ENCODE measurements around the gene ACADS.

ACADS gene

DNA sequence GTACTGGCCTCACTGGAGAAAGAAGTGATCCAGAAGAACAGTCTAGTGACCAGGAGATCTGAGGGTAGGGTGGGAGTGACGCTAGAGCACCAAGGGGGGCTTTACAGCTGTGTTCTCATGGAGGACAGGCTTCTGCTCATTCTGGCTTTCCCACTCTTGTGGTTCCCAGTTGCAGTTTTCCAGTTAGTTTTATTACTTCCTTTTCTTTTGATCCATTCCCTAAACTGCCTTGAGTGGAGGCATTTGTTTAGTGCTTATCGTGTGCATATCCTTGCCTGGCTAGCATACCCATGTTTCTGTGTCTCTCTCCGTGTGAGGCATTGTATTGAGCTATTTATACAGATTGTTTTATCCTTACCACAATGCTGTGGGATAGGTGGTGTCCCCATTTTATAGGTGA lies 34.6 kb upstream of the ACADS start:
- TF ChIP-seq, protein P1, sequence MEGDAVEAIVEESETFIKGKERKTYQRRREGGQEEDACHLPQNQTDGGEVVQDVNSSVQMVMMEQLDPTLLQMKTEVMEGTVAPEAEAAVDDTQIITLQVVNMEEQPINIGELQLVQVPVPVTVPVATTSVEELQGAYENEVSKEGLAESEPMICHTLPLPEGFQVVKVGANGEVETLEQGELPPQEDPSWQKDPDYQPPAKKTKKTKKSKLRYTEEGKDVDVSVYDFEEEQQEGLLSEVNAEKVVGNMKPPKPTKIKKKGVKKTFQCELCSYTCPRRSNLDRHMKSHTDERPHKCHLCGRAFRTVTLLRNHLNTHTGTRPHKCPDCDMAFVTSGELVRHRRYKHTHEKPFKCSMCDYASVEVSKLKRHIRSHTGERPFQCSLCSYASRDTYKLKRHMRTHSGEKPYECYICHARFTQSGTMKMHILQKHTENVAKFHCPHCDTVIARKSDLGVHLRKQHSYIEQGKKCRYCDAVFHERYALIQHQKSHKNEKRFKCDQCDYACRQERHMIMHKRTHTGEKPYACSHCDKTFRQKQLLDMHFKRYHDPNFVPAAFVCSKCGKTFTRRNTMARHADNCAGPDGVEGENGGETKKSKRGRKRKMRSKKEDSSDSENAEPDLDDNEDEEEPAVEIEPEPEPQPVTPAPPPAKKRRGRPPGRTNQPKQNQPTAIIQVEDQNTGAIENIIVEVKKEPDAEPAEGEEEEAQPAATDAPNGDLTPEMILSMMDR (IDR thresholded peaks at IDR 0.05; ENCODE audit: low read depth, low read length, missing control alignments), result no peak
- no peak for DNase-seq (ENCODE audit: low read depth)
- no peak overlapping the region for H3K4me3 ChIP-seq (ENCODE audit: low read depth, low read length)

DNA sequence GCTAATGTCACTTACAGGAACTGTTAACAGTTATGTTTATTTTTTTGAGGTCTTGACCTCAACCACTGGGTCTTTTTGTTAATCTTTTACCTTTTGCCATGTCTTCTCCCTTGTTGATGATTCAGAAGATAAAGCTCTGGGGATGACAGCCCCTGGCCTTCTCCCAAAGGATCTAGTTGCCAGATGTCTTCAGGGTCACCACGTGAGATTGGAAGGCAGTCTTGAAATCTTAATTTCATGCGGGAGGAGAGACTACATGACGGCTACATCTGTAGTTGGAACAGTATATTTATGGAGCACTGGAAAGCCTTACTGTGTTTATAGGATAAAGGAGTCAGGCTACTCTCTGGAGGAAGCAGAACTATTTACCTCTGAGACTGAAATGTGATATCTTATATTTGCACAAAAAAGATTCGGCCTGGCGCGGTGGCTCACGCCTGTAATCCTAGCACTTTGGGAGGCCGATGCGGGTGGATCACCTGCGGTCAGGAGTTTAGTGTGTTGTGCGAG lies 33.0 kb upstream of the ACADS start:
- DNase-seq (ENCODE audit: low read depth), result no peak
- no peak overlapping the region for H3K4me3 ChIP-seq (ENCODE audit: low read depth, low read length)

GRCh38 chr12:120693848-120694247 lies 31.8 kb upstream of the ACADS start:
- H3K4me3 ChIP-seq (ENCODE audit: low read depth, low read length), result no peak overlapping the region
- no peak for DNase-seq (ENCODE audit: low read depth)
- TF ChIP-seq, protein P1 (IDR thresholded peaks at IDR 0.05; ENCODE audit: low read depth, low read length, missing control alignments), result no peak

More for the DNA sequence above, 33.0 kb upstream of the ACADS start:
- TF ChIP-seq, protein P1 (IDR thresholded peaks at IDR 0.05; ENCODE audit: low read depth, low read length, missing control alignments), result no peak

GRCh38 chr12:120696626-120697025 lies 29.0 kb upstream of the ACADS start:
- no peak for DNase-seq (ENCODE audit: low read depth)
- TF ChIP-seq, protein P1 (IDR thresholded peaks at IDR 0.05; ENCODE audit: low read depth, low read length, missing control alignments), result no peak
- H3K4me3 ChIP-seq (ENCODE audit: low read depth, low read length), result no peak overlapping the region

DNA sequence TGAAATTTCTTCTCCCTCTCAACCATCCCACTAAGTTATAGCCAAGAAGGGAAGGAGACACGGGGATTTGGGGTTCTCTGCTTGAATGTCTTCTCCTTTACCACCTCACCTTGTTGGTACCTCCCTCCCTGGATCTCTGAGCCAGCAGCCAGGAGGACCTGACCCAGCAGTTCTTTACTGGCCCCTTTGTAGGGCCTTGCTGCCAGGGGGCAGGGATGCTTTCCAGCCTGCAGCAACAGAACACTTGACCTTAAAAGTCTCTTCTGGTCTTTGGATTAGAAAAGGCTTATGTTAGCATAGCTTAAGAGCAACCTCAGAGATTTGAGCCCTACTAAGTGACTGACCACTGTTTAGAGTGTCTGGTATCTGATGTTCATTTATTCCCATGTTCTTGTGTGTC lies 28.3 kb upstream of the ACADS start:
- TF ChIP-seq, protein P1 (IDR thresholded peaks at IDR 0.05; ENCODE audit: low read depth, low read length, missing control alignments), result no peak
- DNase-seq (ENCODE audit: low read depth), result no peak

GRCh38 chr12:120698665-120699064 lies 27.0 kb upstream of the ACADS start:
- no peak for DNase-seq (ENCODE audit: low read depth)
- no peak overlapping the region for H3K4me3 ChIP-seq (ENCODE audit: low read depth, low read length)
- TF ChIP-seq, protein P1 (IDR thresholded peaks at IDR 0.05; ENCODE audit: low read depth, low read length, missing control alignments), result no peak

More for the DNA sequence above, 28.3 kb upstream of the ACADS start:
- no peak overlapping the region for H3K4me3 ChIP-seq (ENCODE audit: low read depth, low read length)

DNA sequence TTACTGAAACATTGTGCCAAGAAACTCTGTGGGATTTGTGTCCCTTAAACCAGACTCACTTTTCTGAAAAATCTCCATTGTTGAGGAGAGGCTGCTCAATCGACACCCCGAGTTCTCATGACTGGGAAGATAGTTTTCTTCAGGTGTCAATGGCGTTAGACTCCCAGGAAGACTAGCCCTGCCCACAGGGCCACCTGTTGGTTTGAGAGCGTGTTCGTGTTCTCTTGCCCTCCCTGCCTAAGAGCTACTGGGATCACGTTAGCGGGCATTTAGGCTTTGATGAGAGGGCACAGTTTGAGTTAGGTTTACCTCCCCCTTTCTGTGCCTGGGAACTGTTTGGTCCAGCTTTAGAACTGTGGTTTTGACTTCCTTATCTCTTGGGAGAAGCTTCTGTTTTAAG lies 26.1 kb upstream of the ACADS start:
- TF ChIP-seq, protein P1 (IDR thresholded peaks at IDR 0.05; ENCODE audit: low read depth, low read length, missing control alignments), result no peak
- H3K4me3 ChIP-seq (ENCODE audit: low read depth, low read length), result no peak overlapping the region
- DNase-seq (ENCODE audit: low read depth), result no peak
